HEK293T (cell line): Measurements from ENCODE around the gene TMC1.
"Not testable (repeated sequence)": the region's sequence is repeated elsewhere in the genome, so short reads cannot be mapped to it uniquely, and the experiment has no call there.

ENCODE experiments used
- CTCF ChIA-PET: fragments of 350-600 bp; formaldehyde crosslinking; extraction: SDS; loops from one replicate; lab custom pipeline; 2021; ENCODE audit warnings: antibody characterized with exemption, inconsistent platforms; lab: Yijun Ruan, JAX
- POLR2A ChIA-PET: fragments of 350-600 bp; formaldehyde crosslinking; extraction: SDS; loops from one replicate; lab custom pipeline; 2020; ENCODE audit warnings: antibody characterized with exemption, inconsistent platforms; lab: Yijun Ruan, JAX
- DNase-seq: peaks from one replicate; pipeline ENCODE4 v3.0.0; 2012; ENCODE audit warnings: mixed read lengths; ENCODE audit errors: extremely low spot score
- ARNT ChIP-seq: fragments of 450-650 bp; IDR thresholded peaks from 2 replicates; pipeline ENCODE4 v1.6.1; 2017; ENCODE audit warnings: mild to moderate bottlenecking
- BHLHE40 ChIP-seq: fragments of 450-650 bp; IDR thresholded peaks from 2 replicates; pipeline ENCODE4 v1.6.1; 2016; ENCODE audit warnings: mild to moderate bottlenecking, moderate library complexity, borderline replicate concordance
- CTBP1 ChIP-seq: fragments of 450-650 bp; IDR thresholded peaks from 2 replicates; pipeline ENCODE4 v1.6.1; 2016; ENCODE audit warnings: borderline replicate concordance
- ELF4 ChIP-seq: fragments of 450-650 bp; IDR thresholded peaks from 2 replicates; pipeline ENCODE4 v1.6.1; 2017; ENCODE audit warnings: antibody characterized with exemption
- FOXA1 ChIP-seq: fragments of 450-650 bp; IDR thresholded peaks from 2 replicates; pipeline ENCODE4 v1.6.1; 2016; ENCODE audit warnings: mild to moderate bottlenecking
- FOXK2 ChIP-seq: fragments of 450-650 bp; IDR thresholded peaks from 2 replicates; pipeline ENCODE4 v1.6.1; 2016; ENCODE audit warnings: mild to moderate bottlenecking
- FOXM1 ChIP-seq: fragments of 450-650 bp; IDR thresholded peaks from 2 replicates; pipeline ENCODE4 v1.6.1; 2017; ENCODE audit warnings: mild to moderate bottlenecking, borderline replicate concordance
- HDGF ChIP-seq: fragments of 450-650 bp; IDR thresholded peaks from 2 replicates; pipeline ENCODE4 v1.6.1; 2017; ENCODE audit warnings: antibody characterized with exemption, borderline replicate concordance
- L3MBTL2 ChIP-seq: fragments of 450-650 bp; conservative IDR thresholded peaks from 2 replicates; pipeline ENCODE4 v1.6.1; 2016; ENCODE audit warnings: mild to moderate bottlenecking
- LEF1 ChIP-seq: fragments of 450-650 bp; IDR thresholded peaks from 2 replicates; pipeline ENCODE4 v1.6.1; 2017; ENCODE audit warnings: mild to moderate bottlenecking, borderline replicate concordance
- NFRKB ChIP-seq: fragments of 450-650 bp; IDR thresholded peaks from 2 replicates; pipeline ENCODE4 v1.6.1; 2016; ENCODE audit warnings: mild to moderate bottlenecking, moderate library complexity
- SP1 ChIP-seq: fragments of 450-650 bp; IDR thresholded peaks from 2 replicates; pipeline ENCODE4 v1.6.1; 2017
- SUZ12 ChIP-seq: fragments of 450-650 bp; IDR thresholded peaks from 2 replicates; pipeline ENCODE4 v1.6.1; 2016; ENCODE audit warnings: mild to moderate bottlenecking
- TARDBP ChIP-seq: fragments of 450-650 bp; IDR thresholded peaks from 2 replicates; pipeline ENCODE4 v1.6.1; 2016
- ZNF384 ChIP-seq: fragments of 450-650 bp; IDR thresholded peaks from 2 replicates; pipeline ENCODE4 v1.6.1; 2016
- TF ChIP-seq, protein P1 (sequence below): fragments of 450-650 bp; IDR thresholded peaks from 2 replicates; pipeline ENCODE4 v1.6.1; 2016

Gene TMC1

DNA sequence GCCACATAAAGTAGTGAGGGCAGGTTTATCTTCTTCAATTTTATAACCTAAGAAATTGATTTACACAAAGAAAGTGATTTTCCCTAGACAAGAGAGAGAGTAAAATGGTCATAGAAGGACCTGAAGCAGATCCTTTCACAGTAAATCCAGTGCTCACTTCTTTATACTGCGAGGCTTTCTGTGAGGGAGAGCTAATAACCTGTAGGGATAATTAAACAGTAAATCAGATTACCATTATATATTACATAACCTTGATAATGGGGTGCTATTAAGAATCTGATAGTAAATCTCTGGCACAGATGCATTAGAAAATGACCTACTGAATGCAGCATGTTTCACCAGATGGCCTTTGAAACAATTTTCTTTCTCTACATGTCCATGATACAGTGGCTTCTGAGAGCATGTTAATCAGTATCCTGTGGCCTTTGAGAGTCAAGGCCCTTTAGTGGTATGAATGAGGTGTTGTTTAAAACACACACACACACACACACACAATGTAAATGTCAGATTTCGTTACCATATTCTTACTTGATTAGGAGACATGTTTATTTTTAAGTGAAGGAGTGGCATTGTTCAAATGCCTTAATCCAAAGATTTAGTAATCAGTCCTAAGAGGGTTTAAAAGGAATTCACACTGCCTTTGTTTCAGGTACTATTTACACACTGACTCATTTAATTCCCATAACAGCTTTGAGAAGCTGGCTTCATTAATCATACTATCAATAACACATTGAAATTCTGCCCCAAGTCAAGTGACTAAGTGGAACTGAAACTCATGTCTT lies 306.7 kb downstream of the TMC1 start:
- CTCF ChIA-PET: no interaction called here
- DNase-seq: no peak
- no peak for TF ChIP-seq FOXK2
- no peak for TF ChIP-seq NFRKB
- no peak for TF ChIP-seq SP1
- TF ChIP-seq TARDBP: no peak
- no peak for TF ChIP-seq FOXM1
- TF ChIP-seq ZNF384: no peak
- TF ChIP-seq BHLHE40: no peak
- POLR2A ChIA-PET: no interaction called here

DNA sequence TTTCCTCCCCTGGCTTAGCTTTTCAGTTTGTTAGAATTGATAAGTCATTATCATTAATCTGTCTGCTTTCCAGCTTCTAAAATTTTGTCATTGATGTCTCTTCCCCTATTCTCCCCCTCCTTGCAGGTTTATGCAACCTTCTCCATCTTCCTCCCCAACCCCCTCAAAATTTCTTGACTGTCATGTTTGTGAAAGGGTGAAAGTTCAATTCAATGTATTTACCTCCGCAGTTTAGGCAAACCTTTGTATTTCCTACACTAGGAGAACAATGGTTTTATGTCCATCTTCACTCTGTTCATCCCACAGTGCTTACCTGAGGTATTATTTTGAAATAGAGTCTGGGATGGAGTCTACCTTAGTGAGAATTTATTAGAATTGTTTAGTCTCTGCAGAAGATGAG lies 313.6 kb downstream of the TMC1 start:
- no peak for TF ChIP-seq TARDBP
- no peak for TF ChIP-seq FOXK2
- no peak for TF ChIP-seq ARNT
- TF ChIP-seq BHLHE40: no peak
- POLR2A ChIA-PET: no interaction called here
- no peak for DNase-seq
- CTCF ChIA-PET: no interaction called here

DNA sequence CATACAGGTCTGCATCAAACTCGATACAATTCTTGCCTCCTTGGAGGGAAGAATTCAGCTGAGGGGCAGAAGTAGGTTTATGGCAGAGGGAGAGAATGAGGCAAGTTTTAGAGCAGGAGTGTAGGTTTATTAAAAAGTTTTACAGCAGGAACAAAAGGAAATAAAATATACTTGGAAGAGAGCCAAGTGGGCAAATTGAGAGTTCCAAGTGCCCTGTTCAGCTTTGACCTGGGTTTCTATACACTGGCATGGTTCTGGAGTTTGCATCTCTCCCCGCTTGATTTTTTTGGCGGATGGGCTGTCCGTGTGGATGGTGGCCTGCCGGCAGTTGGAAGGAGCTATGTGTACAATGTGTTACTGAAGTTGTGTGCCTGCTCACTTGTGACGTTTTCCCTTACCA lies 315.4 kb downstream of the TMC1 start:
- TF ChIP-seq ELF4: no peak
- no peak for TF ChIP-seq HDGF
- no peak for TF ChIP-seq FOXK2
- TF ChIP-seq BHLHE40: no peak
- TF ChIP-seq ZNF384: no peak
- TF ChIP-seq FOXM1: no peak
- TF ChIP-seq LEF1: no peak
- TF ChIP-seq CTBP1: no peak
- TF ChIP-seq ARNT: no peak
- TF ChIP-seq SUZ12: no peak
- TF ChIP-seq FOXA1: no peak
- TF ChIP-seq, protein P1, sequence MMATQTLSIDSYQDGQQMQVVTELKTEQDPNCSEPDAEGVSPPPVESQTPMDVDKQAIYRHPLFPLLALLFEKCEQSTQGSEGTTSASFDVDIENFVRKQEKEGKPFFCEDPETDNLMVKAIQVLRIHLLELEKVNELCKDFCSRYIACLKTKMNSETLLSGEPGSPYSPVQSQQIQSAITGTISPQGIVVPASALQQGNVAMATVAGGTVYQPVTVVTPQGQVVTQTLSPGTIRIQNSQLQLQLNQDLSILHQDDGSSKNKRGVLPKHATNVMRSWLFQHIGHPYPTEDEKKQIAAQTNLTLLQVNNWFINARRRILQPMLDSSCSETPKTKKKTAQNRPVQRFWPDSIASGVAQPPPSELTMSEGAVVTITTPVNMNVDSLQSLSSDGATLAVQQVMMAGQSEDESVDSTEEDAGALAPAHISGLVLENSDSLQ: no peak
- no peak for TF ChIP-seq TARDBP
- no peak for TF ChIP-seq L3MBTL2
- TF ChIP-seq NFRKB: no peak
- DNase-seq: no peak
- ChIA-PET CTCF (interaction anchor here (0.6 kb wide), 1 partner anchor 15 kb away, joined by 3 read pairs; no protein-coding TSS in a partner anchor), POLR2A (no interaction called here)

DNA sequence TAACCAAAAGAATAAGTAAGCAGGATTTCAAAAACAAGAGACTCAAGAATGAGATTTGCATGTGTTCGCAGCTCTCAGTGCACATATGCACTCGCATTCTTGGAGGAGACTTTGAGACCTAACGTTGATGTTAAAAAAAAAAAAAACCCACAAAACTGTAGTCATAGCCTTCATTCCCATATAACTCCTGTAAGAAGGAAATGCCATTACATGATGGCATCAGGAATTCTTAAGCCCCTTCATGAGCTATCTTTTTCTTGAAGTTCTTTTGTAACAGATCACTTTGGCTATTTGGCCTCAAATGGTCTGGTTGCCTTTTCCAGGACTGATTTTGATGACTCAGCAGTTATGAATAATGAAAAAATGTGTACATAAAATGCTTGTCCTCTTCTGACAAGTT lies 317.7 kb downstream of the TMC1 start:
- no peak for TF ChIP-seq TARDBP
- DNase-seq: no peak
- POLR2A ChIA-PET: no interaction called here
- CTCF ChIA-PET: no interaction called here

DNA sequence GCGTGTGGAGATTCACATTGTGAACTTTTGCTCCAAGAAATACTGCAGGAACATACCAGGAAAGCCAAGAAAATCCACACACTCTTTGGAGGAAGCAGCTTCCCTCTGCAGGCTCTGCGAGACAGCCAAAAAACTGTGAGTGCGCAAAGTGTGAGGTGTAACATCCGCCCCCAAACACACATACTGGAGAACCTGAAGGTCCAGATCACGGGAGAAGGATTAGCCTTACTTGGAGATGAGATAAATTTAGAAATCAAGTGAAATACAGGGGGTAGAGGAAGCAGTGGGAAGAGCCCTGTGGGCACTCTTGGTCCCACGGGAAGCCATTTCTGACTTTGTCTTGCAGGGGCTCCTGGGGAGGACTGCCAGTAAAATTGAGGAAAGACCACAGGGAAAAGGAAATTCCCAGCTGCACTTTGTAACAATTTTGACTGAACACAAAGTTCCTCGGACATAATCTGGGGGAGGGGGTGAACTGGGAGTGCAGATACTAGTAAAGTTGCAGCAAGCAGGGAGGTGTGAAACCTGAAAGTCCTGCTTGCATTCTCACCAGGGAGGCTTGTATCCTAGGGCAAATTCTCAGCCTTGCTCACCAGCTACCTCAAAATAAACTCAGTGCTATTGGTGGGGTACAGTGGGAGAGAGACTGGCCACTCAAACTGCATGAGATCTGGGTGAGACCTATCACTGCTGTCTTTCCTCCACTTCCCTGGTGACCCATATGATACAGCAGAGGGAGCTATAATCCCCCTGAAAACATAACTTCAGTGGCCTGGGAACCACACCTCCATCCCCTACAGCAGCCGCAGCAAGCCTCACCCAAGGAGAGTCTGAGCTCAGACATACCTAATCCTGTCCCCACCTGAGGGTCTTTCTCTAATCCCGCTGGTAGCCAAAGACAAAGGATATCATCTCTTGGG lies 322.4 kb downstream of the TMC1 start:
- CTCF ChIA-PET: interaction anchor here (0.9 kb wide), 1 partner anchor 13 kb away, joined by 7 read pairs; no protein-coding TSS in a partner anchor
- no peak for TF ChIP-seq L3MBTL2
- TF ChIP-seq CTBP1: no peak
- TF ChIP-seq, protein P1: no peak
- TF ChIP-seq HDGF: no peak
- TF ChIP-seq LEF1: no peak
- no peak for TF ChIP-seq FOXM1
- TF ChIP-seq SP1: no peak
- TF ChIP-seq NFRKB: no peak
- TF ChIP-seq FOXA1: no peak
- no peak for TF ChIP-seq ARNT
- TF ChIP-seq SUZ12: no peak
- TF ChIP-seq ZNF384: no peak
- no peak for TF ChIP-seq FOXK2
- TF ChIP-seq ELF4: no peak
- no peak for TF ChIP-seq TARDBP
- no peak for TF ChIP-seq BHLHE40
- DNase-seq: peak; percentile 32
- POLR2A ChIA-PET: no interaction called here

DNA sequence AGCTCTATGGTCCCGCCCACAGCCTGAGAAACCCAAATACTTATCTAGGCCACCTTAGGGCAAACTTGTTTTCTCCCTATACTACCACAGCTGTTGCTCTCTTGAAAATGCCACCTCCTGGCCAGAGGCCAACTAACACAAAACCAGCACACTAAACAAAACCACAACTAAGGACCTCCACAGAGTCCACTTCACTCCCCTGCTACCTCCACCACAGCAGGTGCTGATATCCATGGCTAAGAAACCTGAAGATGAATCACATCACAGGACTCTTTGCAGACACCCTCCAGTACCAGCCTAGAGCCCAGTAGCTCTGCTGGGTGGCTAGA lies 323.0 kb downstream of the TMC1 start:
- CTCF ChIA-PET: interaction anchor here (0.9 kb wide), 1 partner anchor 13 kb away, joined by 7 read pairs; no protein-coding TSS in a partner anchor
- no peak for DNase-seq
- POLR2A ChIA-PET: no interaction called here
- no peak for TF ChIP-seq FOXA1
- TF ChIP-seq ELF4: no peak
- TF ChIP-seq, protein P1: no peak
- no peak for TF ChIP-seq L3MBTL2
- no peak for TF ChIP-seq SP1
- TF ChIP-seq TARDBP: no peak

DNA sequence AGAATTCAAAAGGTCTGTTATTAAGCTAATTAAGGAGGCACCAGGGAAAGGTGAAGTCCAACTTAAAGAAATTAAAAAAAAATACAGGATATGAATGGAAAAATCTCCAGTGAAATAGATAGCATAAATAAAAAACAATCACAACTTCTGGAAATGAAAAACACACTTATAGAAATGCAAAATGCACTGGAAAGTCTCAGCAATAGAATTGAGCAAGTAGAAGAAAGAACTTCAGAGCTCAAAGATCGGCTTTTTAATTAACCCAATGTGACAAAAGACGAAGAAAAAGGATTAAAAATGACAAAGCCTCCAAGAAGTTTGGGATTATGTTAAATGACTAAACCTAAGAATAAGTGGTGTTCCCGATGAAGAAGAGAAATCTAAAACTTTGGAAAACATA lies 323.6 kb downstream of the TMC1 start:
- DNase-seq, POLR2A ChIA-PET, CTCF ChIA-PET: not testable (repeated sequence)

DNA sequence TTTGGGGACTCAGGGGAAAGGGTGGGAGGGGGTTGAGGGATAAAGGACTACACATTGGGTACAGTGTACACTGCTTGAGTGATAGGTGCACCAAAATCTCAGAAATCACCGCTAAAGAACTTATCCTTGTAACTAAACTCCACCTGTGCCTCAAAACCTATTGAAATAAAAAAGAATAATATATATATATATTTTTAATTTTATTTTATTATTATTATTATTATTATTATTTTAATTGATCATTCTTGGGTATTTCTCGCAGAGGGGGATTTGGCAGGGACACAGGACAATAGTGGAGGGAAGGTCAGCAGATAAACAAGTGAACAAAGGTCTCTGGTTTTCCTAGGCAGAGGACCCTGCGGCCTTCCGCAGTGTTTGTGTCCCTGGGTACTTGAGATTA lies 328.8 kb downstream of the TMC1 start:
- POLR2A ChIA-PET, DNase-seq, CTCF ChIA-PET: not testable (repeated sequence)
